Calu3 (cell line): ENCODE results near the gene PRSS27. TPM values are rescaled to one million over a fixed set of nuclear protein-coding genes. Genes with fewer than 3 reads are reported as not detected.

Experiments
- Bru-seq: library from RNA; stranded (reverse); fragments of 400-500 nt; gene quantifications from one replicate; lab custom pipeline; 2021; lab: Mats Ljungman, UMichigan
- BruChase-seq, 2 experiments: library from RNA; stranded (reverse); fragments of 400-500 nt; gene quantifications; one replicate each; lab custom pipeline; 2021; lab: Mats Ljungman, UMichigan
- BruUV-seq: library from RNA; stranded (reverse); fragments of 400-500 nt; replicated peaks from 2 replicates; lab custom pipeline; 2021; lab: Mats Ljungman, UMichigan
- CTCF ChIA-PET: fragments of 300-600 bp; sonication (Branson Sonifier 250); formaldehyde crosslinking; loops from one replicate; lab custom pipeline; 2022; ENCODE audit warnings: antibody characterized with exemption; lab: Charles Lee
- DNase-seq: peaks from one replicate; pipeline ENCODE4 v3.0.0; 2022
- H3K27ac Mint-ChIP-seq: one replicate; pipeline ENCODE4 v1.8.0; 2022; ENCODE audit warnings: mixed read lengths; ENCODE audit not compliant: unreplicated experiment
- H3K27me3 Mint-ChIP-seq: one replicate; pipeline ENCODE4 v1.8.0; 2022; ENCODE audit warnings: mixed read lengths; ENCODE audit not compliant: unreplicated experiment
- H3K36me3 Mint-ChIP-seq: one replicate; pipeline ENCODE4 v1.8.0; 2022; ENCODE audit warnings: mild to moderate bottlenecking, moderate library complexity, mixed read lengths; ENCODE audit not compliant: insufficient read depth, unreplicated experiment
- H3K4me1 Mint-ChIP-seq: one replicate; pipeline ENCODE4 v1.8.0; 2022; ENCODE audit warnings: mild to moderate bottlenecking, low read depth, mixed read lengths; ENCODE audit not compliant: unreplicated experiment
- H3K4me3 Mint-ChIP-seq: one replicate; pipeline ENCODE4 v1.8.0; 2022; ENCODE audit warnings: mild to moderate bottlenecking, low read depth, moderate library complexity, mixed read lengths; ENCODE audit not compliant: unreplicated experiment
- H3K9me3 Mint-ChIP-seq: one replicate; pipeline ENCODE4 v1.8.0; 2022; ENCODE audit warnings: low read depth, mixed read lengths; ENCODE audit not compliant: unreplicated experiment
- CTCF ChIP-seq: fragments of 200-600 bp; IDR thresholded peaks from one replicate; pipeline ENCODE4 v1.8.0; 2022; ENCODE audit warnings: antibody characterized with exemption; ENCODE audit not compliant: unreplicated experiment
- intact Hi-C: fragments of 100-400 bp; cut with micrococcal nuclease; formaldehyde crosslinking; loops from one replicate; pipeline ENCODE4 v1.10.0; 2022; ENCODE audit not compliant: unreplicated experiment
- long read RNA-seq: library from polyadenylated mRNA; stranded (forward); transcript quantifications from one replicate; pipeline ENCODE4 v2.0.0, GENCODE V29; 2022
- total RNA-seq: library from RNA; stranded (reverse); gene quantifications from 2 replicates; pipeline ENCODE4 v1.2.3, GENCODE V29; 2022

PRSS27 gene
- 2.0 and 2.4 TPM in 2 replicates for total RNA-seq
- Bru-seq, nascent RNA: percentile 28 among the genes with signal in this experiment
- BruChase-seq, experiment 1, labeled RNA remaining after a 6-hour chase: percentile 36 among the genes with signal in this experiment
- percentile 38 among the genes with signal in this experiment for BruChase-seq, experiment 2, labeled RNA remaining after a 2-hour chase
- long read RNA-seq, partial matches to known transcripts: 0 of 2 reads
- long read RNA-seq, other reads (novel, unspliced or antisense): 0 of 2 reads

GRCh38 chr16:2720064-2720457 lies at the start of gene PRSS27:
PRSS27 (minus strand) TSS chr16:2720224; CDS start chr16:2720160, 64 bp downstream.
- CTCF ChIA-PET: no interaction called here
- H3K4me1 Mint-ChIP-seq: peaks cover 20% of the 10 kb centered on the region
- H3K27me3 Mint-ChIP-seq: peaks cover 36% of the 10 kb centered on the region
- H3K36me3 Mint-ChIP-seq: peaks cover 24% of the 10 kb centered on the region
- intact Hi-C loops: no loop called here
- BruUV-seq: no TSS peak
- peak within 1 kb of the TSS; percentile 69 for H3K4me3 Mint-ChIP-seq
- no peak for TF ChIP-seq CTCF
- peak within 1 kb of the TSS; percentile 61 for H3K27ac Mint-ChIP-seq
- H3K9me3 Mint-ChIP-seq: no peaks in the 10 kb centered on the region
- peak; percentile 22 for DNase-seq

GRCh38 chr16:2769675-2770056 lies 49.6 kb upstream of the PRSS27 start:
- DNase-seq: peak; percentile 34
- no peaks in the 10 kb centered on the region for H3K27me3 Mint-ChIP-seq
- H3K27ac Mint-ChIP-seq: peak overlapping the region; percentile 61
- no peak for TF ChIP-seq CTCF
- CTCF ChIA-PET: no interaction called here
- H3K36me3 Mint-ChIP-seq: peaks cover 96% of the 10 kb centered on the region
- peaks cover 48% of the 10 kb centered on the region for H3K4me1 Mint-ChIP-seq
- H3K4me3 Mint-ChIP-seq: peak overlapping the region; percentile 5
- intact Hi-C loops: no loop called here
- BruUV-seq: no TSS peak
- H3K9me3 Mint-ChIP-seq: no peaks in the 10 kb centered on the region

GRCh38 chr16:2769100-2769529 lies 49.1 kb upstream of the PRSS27 start:
- H3K4me1 Mint-ChIP-seq: peaks cover 48% of the 10 kb centered on the region
- DNase-seq: no peak
- no peaks in the 10 kb centered on the region for H3K27me3 Mint-ChIP-seq
- no peaks in the 10 kb centered on the region for H3K9me3 Mint-ChIP-seq
- no peak for TF ChIP-seq CTCF
- CTCF ChIA-PET: no interaction called here
- intact Hi-C loops: no loop called here
- H3K4me3 Mint-ChIP-seq: peak overlapping the region; percentile 5
- H3K36me3 Mint-ChIP-seq: peaks cover 100% of the 10 kb centered on the region
- H3K27ac Mint-ChIP-seq: peak overlapping the region; percentile 61
- no TSS peak for BruUV-seq

GRCh38 chr16:2768403-2769089 lies 48.5 kb upstream of the PRSS27 start:
- intact Hi-C loops: no loop called here
- peak overlapping the region; percentile 85 for H3K27ac Mint-ChIP-seq
- TF ChIP-seq CTCF: no peak
- BruUV-seq: no TSS peak
- no peaks in the 10 kb centered on the region for H3K27me3 Mint-ChIP-seq
- H3K4me3 Mint-ChIP-seq: peak overlapping the region; percentile 46
- DNase-seq: no peak
- H3K9me3 Mint-ChIP-seq: peaks cover 2% of the 10 kb centered on the region
- CTCF ChIA-PET: no interaction called here
- H3K4me1 Mint-ChIP-seq: peaks cover 48% of the 10 kb centered on the region
- peaks cover 100% of the 10 kb centered on the region for H3K36me3 Mint-ChIP-seq
